Tibial nerve (tissue), 4 donors: Measurements from ENCODE around the gene MARCHF2.

ENCODE experiments used
- CTCF ChIP-seq, 5 experiments: fragments of 200-600 bp in 3 of 5; fragments of 450-650 bp in 2 of 5; sonication (generic) in 3 of 5; IDR thresholded peaks; one replicate each; pipeline ENCODE4 v1.5.1; 2016 to 2019; ENCODE audit warnings: antibody characterized with exemption in 5 of 5, mild to moderate bottlenecking in 3 of 5, moderate library complexity in 2 of 5
- EP300 ChIP-seq, 2 donors: sonication (generic); formaldehyde crosslinking; IDR thresholded peaks; one replicate each; pipeline ENCODE4 v1.6.1; 2017; ENCODE audit warnings: antibody characterized with exemption in 2 of 2, mild to moderate bottlenecking in 1 of 2
- POLR2A ChIP-seq, 2 donors: fragments of 450-650 bp; IDR thresholded peaks; one replicate each; pipeline ENCODE4 v1.6.1; 2017; ENCODE audit warnings: antibody characterized with exemption in 2 of 2, mild to moderate bottlenecking in 2 of 2, moderate library complexity in 2 of 2

GRCh38 chr19:8459095-8459494 is 46.0 kb downstream of the MARCHF2 start:
- no peak for TF ChIP-seq CTCF (IDR thresholded peaks at IDR 0.05)
- no peak for TF ChIP-seq POLR2A (IDR thresholded peaks at IDR 0.05)
- no peak for TF ChIP-seq EP300 (IDR thresholded peaks at IDR 0.05)
